NCI-H1417 treated with DMSO at 0.1 percent for 48 hours (cell line): ENCODE data around the gene GRAPL.
"Not testable (repeated sequence)": the region's sequence is repeated elsewhere in the genome, so short reads cannot be mapped to it uniquely, and the experiment has no call there.

Experiments used
- DNase-seq: peaks from one replicate; lab custom pipeline; 2025; lab: John Stamatoyannopoulos, UW

Gene GRAPL

DNA sequence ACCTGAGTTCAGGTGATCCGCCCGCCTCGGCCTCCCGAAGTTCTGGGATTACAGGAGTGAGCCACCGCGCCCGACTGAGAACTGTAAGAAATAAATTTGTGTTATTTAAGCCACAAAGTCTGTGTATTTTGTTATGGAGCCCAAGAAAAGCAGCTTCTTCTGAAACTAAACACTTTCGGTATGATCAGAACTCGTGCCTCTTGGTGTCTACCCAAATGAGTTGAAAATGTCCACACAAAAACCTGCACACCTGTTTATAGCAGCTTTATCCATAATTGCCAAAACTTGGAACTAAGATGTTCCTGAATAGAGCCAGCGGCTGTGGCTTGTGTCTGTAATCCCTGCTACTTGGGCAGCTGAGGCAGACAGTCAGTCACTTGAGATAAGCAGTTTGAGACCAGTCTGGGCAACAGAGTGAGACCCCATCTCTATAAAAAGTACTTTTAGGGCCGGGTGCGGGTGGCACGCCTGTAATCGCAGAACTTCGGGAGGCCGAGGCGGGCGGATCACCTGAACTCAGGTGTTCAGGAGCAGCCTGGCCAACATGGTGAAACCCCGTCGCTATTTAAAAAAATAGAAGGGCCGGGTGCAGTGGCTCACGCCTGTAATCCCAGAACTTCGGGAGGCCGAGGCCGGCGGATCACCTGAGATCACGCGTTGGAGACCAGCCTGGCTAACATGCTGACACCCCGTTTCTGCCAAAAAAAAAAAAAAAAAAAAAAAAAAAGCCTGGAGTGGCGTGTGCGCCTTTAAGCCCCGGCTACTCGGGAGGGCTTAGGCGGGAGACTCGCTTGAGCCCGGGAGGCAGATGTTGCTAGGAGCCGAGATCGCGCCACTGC, 61.7 kb downstream of the GRAPL start:
- DNase-seq = not testable (repeated sequence)

DNA sequence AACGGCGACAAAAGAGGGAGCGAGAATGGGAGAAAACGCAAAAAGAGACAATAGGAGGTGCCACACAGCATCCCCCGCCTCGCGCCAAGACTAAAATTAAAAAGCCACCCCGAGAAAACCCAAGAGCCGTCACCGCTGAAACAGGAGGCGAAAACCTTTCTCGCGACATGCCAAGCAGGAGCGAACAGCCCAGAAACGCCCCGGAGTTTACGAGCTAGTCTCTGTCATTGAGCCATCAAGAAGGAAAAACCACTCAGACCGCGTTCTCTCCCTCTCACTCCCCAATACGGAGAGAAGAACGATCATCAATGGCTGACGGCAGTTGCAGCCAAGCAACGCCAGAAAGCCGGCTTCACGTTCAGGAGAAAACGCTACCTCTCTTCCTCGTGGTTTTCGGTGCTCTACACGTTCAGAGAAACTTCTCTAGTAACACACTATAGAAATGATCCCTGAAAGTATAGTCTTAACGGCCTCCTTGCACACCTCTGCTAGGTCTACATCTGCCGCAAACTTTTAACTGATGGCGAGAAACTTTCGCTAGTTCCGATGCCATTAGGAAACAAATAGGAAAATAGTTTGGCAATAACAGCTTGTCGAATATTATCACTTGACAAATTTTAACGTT, 62.5 kb downstream of the GRAPL start:
- not testable (repeated sequence) for DNase-seq

GRCh38 chr17:19196382-19197204, 69.2 kb downstream of the GRAPL start:
- not testable (repeated sequence) for DNase-seq

- DNase-seq = not testable (repeated sequence)
Observed at GRCh38 chr17:19202448-19202847, 75.1 kb downstream of the GRAPL start.

DNA sequence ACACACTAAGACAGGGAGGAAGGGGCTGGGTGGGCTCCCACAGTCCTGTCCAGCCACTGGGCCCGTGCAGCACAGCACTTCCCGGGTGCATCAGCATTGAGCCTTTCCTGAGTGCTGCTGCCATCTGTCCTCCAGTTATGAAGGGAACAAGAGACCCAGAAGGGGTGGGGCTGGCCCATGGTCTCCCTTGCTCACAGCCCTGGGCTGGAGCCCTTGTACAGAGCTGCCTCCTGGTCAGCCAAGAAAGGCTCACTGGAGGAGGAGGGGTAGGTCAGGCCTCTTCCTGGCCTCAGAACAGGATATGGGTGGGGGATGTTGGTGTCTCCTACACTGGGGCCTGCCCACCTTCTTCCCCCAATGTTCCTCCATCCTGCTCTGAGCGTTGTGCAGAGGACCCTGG, 76.0 kb downstream of the GRAPL start:
- not testable (repeated sequence) for DNase-seq
